GM12878 (cell line): ENCODE data around the gene FOXO1. TPM values are rescaled to one million over a fixed set of nuclear protein-coding genes. Genes with fewer than 3 reads are reported as not detected.

Experiments used
- ATAC-seq: fragments of 200-7000 bp; cut with Tn5 transposase; 3 replicates; pipeline ENCODE4 v1.9.1; 2020; ENCODE audit warnings: mild to moderate bottlenecking, moderate library complexity
- BruUV-seq: library from RNA; stranded (reverse); fragments of 400-500 nt; replicated peaks from 2 replicates; lab custom pipeline; 2021; lab: Mats Ljungman, UMichigan
- CTCF ChIA-PET: fragments of 300-600 bp; sonication (Branson Sonifier 250); formaldehyde crosslinking; extraction: SDS; loops from one replicate; lab custom pipeline; 2021; ENCODE audit warnings: inconsistent platforms; lab: Yijun Ruan, JAX
- POLR2A ChIA-PET: fragments of 350-600 bp; formaldehyde crosslinking; extraction: SDS; loops from one replicate; lab custom pipeline; 2021; ENCODE audit warnings: inconsistent platforms; lab: Charles Lee
- RAD21 ChIA-PET: fragments of 300-600 bp; sonication (Branson Sonifier 250); formaldehyde crosslinking; loops from one replicate; lab custom pipeline; 2023; ENCODE audit warnings: antibody characterized with exemption; ENCODE audit not compliant: unreplicated experiment; lab: Charles Lee
- SMC1A ChIA-PET: fragments of 300-600 bp; sonication (Branson Sonifier 250); formaldehyde crosslinking; loops from one replicate; lab custom pipeline; 2023; ENCODE audit not compliant: unreplicated experiment, uncharacterized antibody; lab: Charles Lee
- DNase-seq: peaks from one replicate; pipeline ENCODE4 v3.0.0-alpha.2; 2011; ENCODE audit warnings: low read depth, low spot score
- FAIRE-seq: peaks from 3 replicates; lab custom pipeline; 2011; peaks lifted over from hg19 to GRCh38; lab: Jason Lieb, UNC
- H2AFZ ChIP-seq: 2 replicates; pipeline ENCODE4 v1.6.0; 2011; ENCODE audit warnings: low read depth, low read length, control low read depth; ENCODE audit not compliant: control insufficient read depth
- H3K27ac ChIP-seq: 2 replicates; pipeline ENCODE4 v1.5.1; 2011; ENCODE audit warnings: control low read depth; ENCODE audit not compliant: control insufficient read depth, insufficient read depth
- H3K27me3 ChIP-seq, 2 experiments: replicated peaks in 1 of 2; 2 replicates each; pipeline versions ENCODE4 v1.6.0 to v1.6.1; 2011; ENCODE audit warnings: low read length in 1 of 2; ENCODE audit not compliant: control insufficient read depth in 2 of 2, insufficient read depth in 2 of 2
- H3K36me3 ChIP-seq, 2 experiments: 2 replicates each; pipeline ENCODE4 v1.5.1; 2011; ENCODE audit warnings: low read length in 1 of 2; ENCODE audit not compliant: control insufficient read depth in 2 of 2, insufficient read depth in 2 of 2
- H3K4me1 ChIP-seq: 2 replicates; pipeline ENCODE4 v1.6.1; 2011; ENCODE audit warnings: mild to moderate bottlenecking, low read length, moderate library complexity, mixed read lengths; ENCODE audit not compliant: control insufficient read depth, insufficient read depth
- H3K4me2 ChIP-seq: 2 replicates; pipeline ENCODE4 v1.6.0; 2011; ENCODE audit warnings: control low read depth; ENCODE audit not compliant: control insufficient read depth, insufficient read depth
- H3K4me3 ChIP-seq: fragments of 200-600 bp; sonication (generic); 2 replicates; pipeline ENCODE4 v1.5.1; 2016
- H3K79me2 ChIP-seq: 2 replicates; pipeline ENCODE4 v1.6.0; 2011; ENCODE audit warnings: low read length; ENCODE audit not compliant: control insufficient read depth, insufficient read depth
- H3K9ac ChIP-seq: 2 replicates; pipeline ENCODE4 v1.8.0; 2011; ENCODE audit warnings: low read length, control low read depth, mixed read lengths; ENCODE audit not compliant: control insufficient read depth, insufficient read depth
- H3K9me3 ChIP-seq: replicated peaks from 3 replicates; pipeline ENCODE4 v1.5.1; 2011; ENCODE audit warnings: mild to moderate bottlenecking, low read length; ENCODE audit not compliant: control insufficient read depth, insufficient read depth
- H4K20me1 ChIP-seq: 2 replicates; pipeline ENCODE4 v1.6.0; 2011; ENCODE audit not compliant: control insufficient read depth, insufficient read depth
- IRF4 ChIP-seq: IDR thresholded peaks from 2 replicates; pipeline ENCODE4 v1.6.1; 2011; ENCODE audit warnings: low read depth, low read length
- LARP7 ChIP-seq: fragments of 450-650 bp; IDR thresholded peaks from 2 replicates; pipeline ENCODE4 v1.6.1; 2017; ENCODE audit warnings: mild to moderate bottlenecking
- PRDM15 ChIP-seq: fragments of 450-650 bp; formaldehyde crosslinking; IDR thresholded peaks from 2 replicates; pipeline ENCODE4 v1.4.0; 2020; ENCODE audit warnings: mild to moderate bottlenecking, moderate library complexity
- RCOR1 ChIP-seq: conservative IDR thresholded peaks from 2 replicates; pipeline ENCODE4 v1.6.1; 2012; ENCODE audit warnings: low read depth, low read length, improper control_type of control experiment
- SPI1 ChIP-seq: IDR thresholded peaks from 2 replicates; pipeline ENCODE4 v1.6.1; 2011; ENCODE audit warnings: low read depth, mild to moderate bottlenecking, low read length, moderate library complexity, borderline replicate concordance; ENCODE audit not compliant: insufficient read depth
- TCF3 ChIP-seq: IDR thresholded peaks from 2 replicates; pipeline ENCODE4 v1.6.1; 2012; ENCODE audit warnings: low read depth, mild to moderate bottlenecking, low read length, borderline replicate concordance; ENCODE audit not compliant: insufficient read depth
- USF2 ChIP-seq: IDR thresholded peaks from 2 replicates; pipeline ENCODE4 v1.6.1; 2011; ENCODE audit warnings: low read depth, low read length, improper control_type of control experiment, borderline replicate concordance
- ZBTB11 ChIP-seq: fragments of 450-650 bp; formaldehyde crosslinking; IDR thresholded peaks from 2 replicates; pipeline ENCODE4 v1.5.0; 2022; ENCODE audit warnings: mild to moderate bottlenecking, missing genetic modification characterization
- ZNF384 ChIP-seq: IDR thresholded peaks from 2 replicates; pipeline ENCODE4 v1.6.1; 2012; ENCODE audit warnings: low read depth, mild to moderate bottlenecking, low read length, improper control_type of control experiment, borderline replicate concordance
- WGBS: methylation state at CpG from one replicate; pipeline ENCODE4 v1.1.6; 2016; ENCODE audit warnings: low lambda C conversion rate; ENCODE audit not compliant: insufficient replicate concordance, insufficient coverage; ENCODE audit errors: missing lambda C conversion rate; 5-methylcytosine and 5-hydroxymethylcytosine counted together
- in situ Hi-C: fragments of 300-500 bp; cut with MboI; formaldehyde crosslinking; loops from 9 replicates; pipeline ENCODE4 v1.14.3; 2018; ENCODE audit warnings: mixed read lengths
- intact Hi-C: fragments of 100-400 bp; cut with micrococcal nuclease; formaldehyde crosslinking; loops from one replicate; pipeline ENCODE4 v1.14.2; 2022; ENCODE audit not compliant: unreplicated experiment
- polyA plus RNA-seq, 11 experiments: library from polyadenylated mRNA; depleted of rRNA in 4 of 11; unstranded in 6 of 11; stranded (reverse) in 5 of 11; fragments of >200 nt; fragmentation: Nextera tagmentation in 4 of 11; fragmentation: Illumina TruSeq in 1 of 11; extraction: Ambion mirVana in 4 of 11; extraction: Trizol in 1 of 11; gene quantifications; 1 replicate in 1 of 11; 2 replicates in 10 of 11; pipeline versions ENCODE4 v1.2.1 to v1.2.3, GENCODE V29; 2011 to 2016; ENCODE audit warnings: inconsistent platforms in 2 of 11, missing spikeins in 2 of 11, low read depth in 1 of 11
- total RNA-seq, 4 experiments: library from RNA; depleted of rRNA in 3 of 4; stranded (reverse); fragments of >200 nt in 3 of 4; fragmentation: Illumina TruSeq in 1 of 4; extraction: Trizol in 1 of 4; gene quantifications; 2 replicates each; pipeline versions ENCODE4 v1.2.1 to v1.2.3, GENCODE V29; 2013 to 2021
- TF ChIP-seq, protein P1 (sequence below): fragments of 450-650 bp; IDR thresholded peaks from 2 replicates; pipeline ENCODE4 v1.6.1; 2016; ENCODE audit warnings: mild to moderate bottlenecking

Gene FOXO1
- total and polyA plus RNA-seq, 10 of the 15 experiments (the other 5 are each of a cell fraction or from before 2014, with no cell fraction given) = 0.58 to 8.3 (median 0.88) TPM

- TF ChIP-seq, protein P1, sequence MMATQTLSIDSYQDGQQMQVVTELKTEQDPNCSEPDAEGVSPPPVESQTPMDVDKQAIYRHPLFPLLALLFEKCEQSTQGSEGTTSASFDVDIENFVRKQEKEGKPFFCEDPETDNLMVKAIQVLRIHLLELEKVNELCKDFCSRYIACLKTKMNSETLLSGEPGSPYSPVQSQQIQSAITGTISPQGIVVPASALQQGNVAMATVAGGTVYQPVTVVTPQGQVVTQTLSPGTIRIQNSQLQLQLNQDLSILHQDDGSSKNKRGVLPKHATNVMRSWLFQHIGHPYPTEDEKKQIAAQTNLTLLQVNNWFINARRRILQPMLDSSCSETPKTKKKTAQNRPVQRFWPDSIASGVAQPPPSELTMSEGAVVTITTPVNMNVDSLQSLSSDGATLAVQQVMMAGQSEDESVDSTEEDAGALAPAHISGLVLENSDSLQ = peak; percentile 84
These were observed 102.0 kb downstream of the FOXO1 start (continued) for GRCh38 chr13:40564342-40565001.

GRCh38 chr13:40563350-40564125, 102.9 kb downstream of the FOXO1 start:
- CTCF ChIA-PET = interaction anchor here (0.6 to 0.9 kb wide), 2 partner anchors 20 to 143 kb away, joined by 3 read pairs; no protein-coding TSS in a partner anchor
- RAD21 ChIA-PET = no interaction called here
- POLR2A ChIA-PET = interaction anchor here (0.6 kb wide), 2 partner anchors 491 to 900 kb away, joined by 3 read pairs; no protein-coding TSS in a partner anchor
- Histone ChIP-seq H2AFZ (no peak overlapping the region), H3K4me1 (peaks cover 11% of the 10 kb centered on the region), H3K4me3 (no peak overlapping the region), H3K27me3 (no peaks in the 10 kb centered on the region), H3K9me3 (no peaks in the 10 kb centered on the region; the same call in 2 of the 3 replicates), H3K9ac (no peak overlapping the region), H3K4me2 (no peak overlapping the region), H3K36me3 (peaks cover 0 to 5% of the 10 kb centered on the region in 2 experiments; a peak in 3 of 4 replicates), H3K27ac (no peak overlapping the region), H4K20me1 (peaks cover 2% of the 10 kb centered on the region; the same call in 1 of the 2 replicates), H3K79me2 (peaks cover 2% of the 10 kb centered on the region)
- intact Hi-C loops = no loop called here
- ATAC-seq = no peak
- FAIRE-seq = no peak
- DNase-seq = no peak
- no TSS peak for BruUV-seq
- SMC1A ChIA-PET = interaction anchor here (0.7 to 2.2 kb wide), 5 partner anchors 8 to 131 kb away, joined by 3 to 10 read pairs (median 3); no protein-coding TSS in a partner anchor
- 93% methylated on average over 14 of the region's 14 CpGs for WGBS
- in situ Hi-C loops = no loop called here
- TF ChIP-seq RCOR1 = no peak
- TF ChIP-seq USF2 = no peak
- no peak for TF ChIP-seq TCF3
- no peak for TF ChIP-seq ZBTB11
- TF ChIP-seq PRDM15 = no peak
- TF ChIP-seq SPI1 = no peak
- TF ChIP-seq LARP7 = no peak
- TF ChIP-seq IRF4 = no peak
- no peak for TF ChIP-seq ZNF384
